Adrenal gland (tissue), 5 donors: ENCODE measurements around the gene NOP9.

ENCODE experiments used
- POLR2A ChIP-seq, 2 donors: fragments of 450-650 bp; IDR thresholded peaks; one replicate each; pipeline ENCODE4 v1.6.1; 2017; ENCODE audit warnings: antibody characterized with exemption in 2 of 2, mild to moderate bottlenecking in 2 of 2, moderate library complexity in 1 of 2
- TF ChIP-seq, protein P1 (sequence below), 6 experiments: fragments of 450-650 bp in 4 of 6; fragments of 200-600 bp in 2 of 6; sonication (generic) in 1 of 6; IDR thresholded peaks; 1 replicate in 5 of 6; 2 replicates in 1 of 6; pipeline versions ENCODE4 v1.5.1 to v1.8.0; 2016 to 2021; ENCODE audit warnings: antibody characterized with exemption in 6 of 6, mild to moderate bottlenecking in 2 of 6, moderate library complexity in 1 of 6
- donor health status: DM: no; HTN: no; CAD: no.

DNA sequence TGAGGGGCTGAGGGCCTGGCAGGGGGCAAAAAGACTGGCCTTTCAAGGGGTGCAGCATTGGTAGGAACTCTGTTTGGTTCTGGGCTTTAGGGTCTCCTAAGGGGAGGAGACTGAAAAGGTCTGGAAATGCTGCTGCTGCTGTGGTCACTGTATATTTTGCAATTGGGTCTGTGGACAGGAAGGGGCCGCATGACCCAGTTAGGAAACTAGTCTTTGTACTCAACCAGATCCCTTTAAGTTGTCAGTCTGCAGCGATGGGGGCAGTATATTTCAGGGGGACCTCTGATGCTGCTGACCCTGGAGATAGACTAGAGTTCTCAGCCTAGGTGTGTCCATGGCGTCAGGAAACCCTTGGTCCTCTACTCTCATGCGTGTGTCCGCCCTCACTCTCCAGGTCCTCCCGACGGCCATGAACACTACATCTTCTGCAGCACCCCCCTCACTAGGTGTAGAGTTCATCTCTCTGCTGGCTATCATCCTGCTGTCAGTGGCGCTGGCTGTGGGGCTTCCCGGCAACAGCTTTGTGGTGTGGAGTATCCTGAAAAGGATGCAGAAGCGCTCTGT lies 15.7 kb downstream of the NOP9 start:
- TF ChIP-seq POLR2A (IDR thresholded peaks at IDR 0.05), result no peak
- TF ChIP-seq, protein P1, sequence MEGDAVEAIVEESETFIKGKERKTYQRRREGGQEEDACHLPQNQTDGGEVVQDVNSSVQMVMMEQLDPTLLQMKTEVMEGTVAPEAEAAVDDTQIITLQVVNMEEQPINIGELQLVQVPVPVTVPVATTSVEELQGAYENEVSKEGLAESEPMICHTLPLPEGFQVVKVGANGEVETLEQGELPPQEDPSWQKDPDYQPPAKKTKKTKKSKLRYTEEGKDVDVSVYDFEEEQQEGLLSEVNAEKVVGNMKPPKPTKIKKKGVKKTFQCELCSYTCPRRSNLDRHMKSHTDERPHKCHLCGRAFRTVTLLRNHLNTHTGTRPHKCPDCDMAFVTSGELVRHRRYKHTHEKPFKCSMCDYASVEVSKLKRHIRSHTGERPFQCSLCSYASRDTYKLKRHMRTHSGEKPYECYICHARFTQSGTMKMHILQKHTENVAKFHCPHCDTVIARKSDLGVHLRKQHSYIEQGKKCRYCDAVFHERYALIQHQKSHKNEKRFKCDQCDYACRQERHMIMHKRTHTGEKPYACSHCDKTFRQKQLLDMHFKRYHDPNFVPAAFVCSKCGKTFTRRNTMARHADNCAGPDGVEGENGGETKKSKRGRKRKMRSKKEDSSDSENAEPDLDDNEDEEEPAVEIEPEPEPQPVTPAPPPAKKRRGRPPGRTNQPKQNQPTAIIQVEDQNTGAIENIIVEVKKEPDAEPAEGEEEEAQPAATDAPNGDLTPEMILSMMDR (IDR thresholded peaks at IDR 0.05), result no peak
